Gastroesophageal sphincter (tissue), 4 donors: Measurements from ENCODE around the gene GAMT. TPM values are rescaled to one million over a fixed set of nuclear protein-coding genes. Genes with fewer than 3 reads are reported as not detected.

ENCODE experiments used
- ATAC-seq: fragments of 150-250 bp; one replicate; pipeline ENCODE4 v1.9.1; 2016; ENCODE audit warnings: mild to moderate bottlenecking, moderate library complexity
- H3K27ac ChIP-seq, 4 donors: fragments of 200-600 bp; sonication (generic) in 3 of 4; 1 replicate in 3 of 4; 2 replicates in 1 of 4; pipeline ENCODE4 v1.5.1; 2016 to 2019
- H3K27me3 ChIP-seq: fragments of 200-600 bp; sonication (generic); one replicate; pipeline ENCODE4 v1.5.1; 2019
- H3K36me3 ChIP-seq, 2 donors: fragments of 200-600 bp; sonication (generic); one replicate each; pipeline ENCODE4 v1.5.1; 2019; ENCODE audit warnings: control low read depth in 1 of 2
- H3K4me1 ChIP-seq, 3 donors: fragments of 200-600 bp; sonication (generic); 1 replicate in 2 of 3; 2 replicates in 1 of 3; pipeline ENCODE4 v1.5.1; 2016 to 2019; ENCODE audit warnings: control low read depth in 2 of 3
- H3K4me3 ChIP-seq, 2 donors: fragments of 200-600 bp; sonication (generic); one replicate each; pipeline ENCODE4 v1.5.1; 2019; ENCODE audit warnings: mild to moderate bottlenecking in 1 of 2, moderate library complexity in 1 of 2
- H3K9me3 ChIP-seq, 3 donors: fragments of 200-600 bp; sonication (generic); one replicate each; pipeline ENCODE4 v1.5.1; 2017 to 2019; ENCODE audit warnings: control low read depth in 2 of 3
- EP300 ChIP-seq: sonication (generic); formaldehyde crosslinking; IDR thresholded peaks from one replicate; pipeline ENCODE4 v1.6.1; 2017; ENCODE audit warnings: antibody characterized with exemption, mild to moderate bottlenecking
- POLR2A ChIP-seq, 2 donors: fragments of 450-650 bp; IDR thresholded peaks; one replicate each; pipeline ENCODE4 v1.6.1; 2017; ENCODE audit warnings: antibody characterized with exemption in 2 of 2, mild to moderate bottlenecking in 2 of 2, moderate library complexity in 1 of 2
- POLR2AphosphoS5 ChIP-seq: sonication (generic); formaldehyde crosslinking; IDR thresholded peaks from one replicate; pipeline ENCODE4 v1.6.1; 2017; ENCODE audit warnings: antibody characterized with exemption
- WGBS, 2 donors: methylation state at CpG; one replicate each; pipeline ENCODE4 v1.1.5; 2018; ENCODE audit warnings: low coverage in 1 of 2; 5-methylcytosine and 5-hydroxymethylcytosine counted together
- total RNA-seq, 4 donors: library from RNA; depleted of rRNA; stranded (reverse); fragments of >200 nt; gene quantifications; one replicate each; pipeline ENCODE4 v1.1.0, GENCODE V29; 2016
- TF ChIP-seq, protein P1 (sequence below), 4 experiments: fragments of 200-600 bp in 2 of 4; fragments of 450-650 bp in 2 of 4; sonication (generic) in 1 of 4; IDR thresholded peaks; one replicate each; pipeline ENCODE4 v1.5.1; 2017 to 2019; ENCODE audit warnings: antibody characterized with exemption in 4 of 4, mild to moderate bottlenecking in 2 of 4, moderate library complexity in 2 of 4

GAMT gene
- total RNA-seq, 4 donors from 2014 or later = 10.4 to 14.7 (median 10.9) TPM

DNA sequence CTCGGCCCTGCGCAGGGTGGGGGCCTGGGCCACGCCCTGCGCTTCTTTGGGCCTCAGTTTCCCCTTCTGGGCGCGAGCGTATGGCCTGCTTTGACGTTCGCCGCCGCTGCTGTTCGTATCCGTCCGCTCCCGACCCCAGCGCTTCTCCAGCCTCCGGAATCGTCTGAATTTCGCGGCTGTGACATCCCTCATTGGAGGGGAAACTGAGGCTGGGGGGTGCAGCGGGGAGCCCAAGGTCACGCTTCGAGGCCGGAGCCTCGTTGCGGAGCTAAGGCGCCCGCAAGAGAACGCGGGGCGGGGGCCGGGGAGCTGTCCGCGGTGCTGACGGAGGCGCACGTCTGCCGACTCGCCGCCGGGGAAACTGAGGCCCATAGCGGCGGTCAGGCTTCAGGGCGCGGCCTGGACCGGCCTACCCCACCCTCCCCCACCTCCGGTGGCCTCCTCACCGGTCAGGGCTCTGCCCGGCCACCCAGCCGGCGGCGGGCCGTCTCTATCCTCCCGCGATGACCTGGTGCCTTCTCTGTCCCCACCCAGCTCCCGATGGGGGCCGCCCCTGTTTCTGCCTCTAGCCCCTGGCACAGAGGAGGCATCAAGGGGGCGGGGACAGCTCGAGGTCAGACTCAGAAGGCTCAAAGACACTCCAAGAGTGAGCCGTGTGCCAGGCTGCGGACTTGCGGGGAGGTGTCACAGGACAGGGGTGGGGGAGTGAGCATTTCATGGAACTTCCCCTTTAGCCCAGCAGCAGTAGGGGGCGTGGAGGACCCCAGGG, 45.6 kb upstream of the GAMT start:
- Histone ChIP-seq H3K27me3 (peaks cover 71% of the 10 kb centered on the region), H3K36me3 (peaks cover 0 to 15% of the 10 kb centered on the region in 2 donors), H3K4me1 (peaks cover 0 to 42% (median 23%) of the 10 kb centered on the region in 3 donors), H3K27ac (no peak overlapping the region), H3K9me3 (no peaks in the 10 kb centered on the region), H3K4me3 (peak overlapping the region in 1 of 2 donors; percentile 46)
- 0 to 5% methylated on average over 1 to 4 of the region's 63 CpGs for WGBS, 2 donors
- ATAC-seq = no peak
- TF ChIP-seq, protein P1, sequence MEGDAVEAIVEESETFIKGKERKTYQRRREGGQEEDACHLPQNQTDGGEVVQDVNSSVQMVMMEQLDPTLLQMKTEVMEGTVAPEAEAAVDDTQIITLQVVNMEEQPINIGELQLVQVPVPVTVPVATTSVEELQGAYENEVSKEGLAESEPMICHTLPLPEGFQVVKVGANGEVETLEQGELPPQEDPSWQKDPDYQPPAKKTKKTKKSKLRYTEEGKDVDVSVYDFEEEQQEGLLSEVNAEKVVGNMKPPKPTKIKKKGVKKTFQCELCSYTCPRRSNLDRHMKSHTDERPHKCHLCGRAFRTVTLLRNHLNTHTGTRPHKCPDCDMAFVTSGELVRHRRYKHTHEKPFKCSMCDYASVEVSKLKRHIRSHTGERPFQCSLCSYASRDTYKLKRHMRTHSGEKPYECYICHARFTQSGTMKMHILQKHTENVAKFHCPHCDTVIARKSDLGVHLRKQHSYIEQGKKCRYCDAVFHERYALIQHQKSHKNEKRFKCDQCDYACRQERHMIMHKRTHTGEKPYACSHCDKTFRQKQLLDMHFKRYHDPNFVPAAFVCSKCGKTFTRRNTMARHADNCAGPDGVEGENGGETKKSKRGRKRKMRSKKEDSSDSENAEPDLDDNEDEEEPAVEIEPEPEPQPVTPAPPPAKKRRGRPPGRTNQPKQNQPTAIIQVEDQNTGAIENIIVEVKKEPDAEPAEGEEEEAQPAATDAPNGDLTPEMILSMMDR (IDR thresholded peaks at IDR 0.05) = no peak

GRCh38 chr19:1445932-1446712, 44.8 kb upstream of the GAMT start:
- no peak for ATAC-seq
- Histone ChIP-seq H3K27me3 (peaks cover 64% of the 10 kb centered on the region), H3K4me3 (peak overlapping the region in 1 of 2 donors; percentile 46)

GRCh38 chr19:1445185-1445931, 44.0 kb upstream of the GAMT start:
- 20% methylated on average over 2 of the region's 70 CpGs; no CpG with 5 or more reads in 1 of the 2 donors for WGBS, 2 donors
- ATAC-seq = peak; percentile 91
- Histone ChIP-seq H3K36me3 (peaks cover 0 to 30% of the 10 kb centered on the region in 2 donors), H3K9me3 (no peaks in the 10 kb centered on the region), H3K27ac (peak overlapping the region in 2 of 4 donors; percentile 14 to 63), H3K4me1 (peaks cover 0 to 44% (median 23%) of the 10 kb centered on the region in 3 donors), H3K27me3 (peaks cover 56% of the 10 kb centered on the region), H3K4me3 (peak overlapping the region in 1 of 2 donors; percentile 46)
- TF ChIP-seq, protein P1 (IDR thresholded peaks at IDR 0.05) = peak in 3 of 4 experiments; percentile 84 to 95 (median 91)
- TF ChIP-seq EP300 = no peak

More at GRCh38 chr19:1445932-1446712, 44.8 kb upstream of the GAMT start:
- H3K27ac ChIP-seq = no peak overlapping the region
- H3K36me3 ChIP-seq = peaks cover 0 to 23% of the 10 kb centered on the region in 2 donors
- WGBS, 2 donors = no CpG with 5 or more reads among the region's 99 CpGs
- TF ChIP-seq POLR2A (IDR thresholded peaks at IDR 0.05) (no peak), EP300 (no peak), POLR2AphosphoS5 (no peak)
- TF ChIP-seq, protein P1 (IDR thresholded peaks at IDR 0.05) = no peak
- no peaks in the 10 kb centered on the region for H3K9me3 ChIP-seq
- peaks cover 0 to 36% (median 23%) of the 10 kb centered on the region in 3 donors for H3K4me1 ChIP-seq

- peaks cover 0 to 40% of the 10 kb centered on the region in 2 donors for H3K36me3 ChIP-seq
- TF ChIP-seq POLR2A (IDR thresholded peaks at IDR 0.05) = no peak
- no peak for TF ChIP-seq EP300
- TF ChIP-seq POLR2AphosphoS5 = no peak
- TF ChIP-seq, protein P1 (IDR thresholded peaks at IDR 0.05) = no peak
- H3K4me3 ChIP-seq = no peak overlapping the region
- peaks cover 21% of the 10 kb centered on the region for H3K27me3 ChIP-seq
- H3K4me1 ChIP-seq = peaks cover 0 to 55% (median 31%) of the 10 kb centered on the region in 3 donors
- H3K27ac ChIP-seq = no peak overlapping the region
- no peaks in the 10 kb centered on the region for H3K9me3 ChIP-seq
- no peak for ATAC-seq
- 61 to 75% methylated on average over 7 to 8 of the region's 25 CpGs for WGBS, 2 donors
Observed at GRCh38 chr19:1441677-1442438, 40.5 kb upstream of the GAMT start.
